Activated naive CD4-positive, alpha-beta T cell treated with anti-CD3 and anti-CD28 coated beads, Interleukin-2, amount 50 U/mL, for 24 hours (primary cell): Measurements from ENCODE around the gene ACTR3C.

Experiments
- H3K27ac Mint-ChIP-seq: one replicate; pipeline ENCODE4 v1.8.0; 2021; ENCODE audit warnings: mild to moderate bottlenecking, mixed read lengths
- H3K27me3 Mint-ChIP-seq: one replicate; pipeline ENCODE4 v1.8.0; 2021; ENCODE audit warnings: mixed read lengths
- H3K36me3 Mint-ChIP-seq: one replicate; pipeline ENCODE4 v1.8.0; 2021; ENCODE audit warnings: mixed read lengths
- H3K4me1 Mint-ChIP-seq: one replicate; pipeline ENCODE4 v1.8.0; 2021; ENCODE audit warnings: mixed read lengths
- H3K4me3 Mint-ChIP-seq: one replicate; pipeline ENCODE4 v1.8.0; 2021; ENCODE audit warnings: mild to moderate bottlenecking, mixed read lengths
- H3K9me3 Mint-ChIP-seq: one replicate; pipeline ENCODE4 v1.8.0; 2021; ENCODE audit warnings: mixed read lengths

Gene ACTR3C

DNA sequence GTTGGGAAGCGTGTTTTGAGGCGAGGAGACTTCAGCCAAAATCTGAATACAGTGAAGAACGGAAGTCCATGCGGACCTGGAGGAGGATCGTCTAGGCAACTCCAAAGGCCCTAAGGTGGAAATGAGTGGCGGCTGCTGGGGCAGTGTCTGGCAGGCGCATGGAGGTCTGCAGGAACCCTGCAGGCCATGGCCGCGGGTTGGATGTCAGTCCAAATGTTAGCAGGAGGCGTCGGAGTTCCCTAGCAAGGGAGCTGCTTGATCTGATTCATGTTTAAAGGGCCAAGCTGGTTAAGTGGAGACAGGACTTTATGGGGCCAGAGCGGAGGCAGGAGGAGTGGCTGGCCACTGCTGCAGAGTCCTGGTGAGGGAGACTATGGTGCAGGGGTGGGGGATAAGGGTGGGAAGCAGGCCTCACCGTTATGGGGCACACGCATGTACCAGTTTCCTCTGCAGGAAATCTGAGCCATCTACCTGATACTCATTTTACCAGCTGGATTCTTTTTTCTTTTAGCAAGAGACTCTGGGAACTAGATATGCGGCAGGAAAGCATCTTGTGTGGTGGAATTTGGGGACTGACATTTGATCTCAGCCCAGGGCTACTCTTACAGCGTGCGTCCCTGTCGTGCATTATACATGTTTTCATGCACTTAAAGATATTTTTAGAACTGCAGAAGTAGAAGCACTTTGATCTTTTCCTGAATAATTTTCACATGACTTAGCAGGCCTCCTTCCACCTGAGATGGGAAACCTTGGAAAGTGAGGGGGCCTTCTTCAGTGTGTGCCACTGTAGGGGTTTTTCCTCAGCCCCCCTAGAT lies 38.7 kb upstream of the ACTR3C start:
- Mint-ChIP-seq H3K9me3 (no peaks in the 10 kb centered on the region), H3K4me1 (peaks cover 58% of the 10 kb centered on the region), H3K4me3 (no peak overlapping the region), H3K27ac (no peak overlapping the region), H3K27me3 (no peaks in the 10 kb centered on the region), H3K36me3 (no peaks in the 10 kb centered on the region)

DNA sequence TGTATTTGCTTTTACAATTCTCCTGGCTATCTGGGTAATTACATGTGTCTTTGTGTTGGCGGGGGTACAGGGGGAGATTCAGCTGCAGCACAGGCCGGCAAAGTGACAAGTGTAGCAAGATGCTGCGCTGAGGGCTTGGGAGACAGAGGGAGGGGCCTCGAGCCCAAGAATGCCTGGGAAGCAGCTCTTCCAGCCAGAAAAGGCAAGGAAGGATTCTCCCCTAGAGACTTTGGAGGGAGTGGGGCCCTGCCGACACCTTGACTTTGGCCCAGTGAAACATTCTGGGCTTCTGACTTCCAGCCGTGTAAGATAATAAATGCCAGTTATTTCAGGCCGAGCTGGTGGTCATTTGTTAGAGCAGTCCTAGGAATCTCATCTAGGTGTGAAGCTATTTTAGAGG lies 38.1 kb upstream of the ACTR3C start:
- H3K9me3 Mint-ChIP-seq = no peaks in the 10 kb centered on the region
- no peak overlapping the region for H3K4me3 Mint-ChIP-seq
- H3K27me3 Mint-ChIP-seq = no peaks in the 10 kb centered on the region
- no peak overlapping the region for H3K27ac Mint-ChIP-seq
- peaks cover 59% of the 10 kb centered on the region for H3K4me1 Mint-ChIP-seq
- H3K36me3 Mint-ChIP-seq = no peaks in the 10 kb centered on the region

DNA sequence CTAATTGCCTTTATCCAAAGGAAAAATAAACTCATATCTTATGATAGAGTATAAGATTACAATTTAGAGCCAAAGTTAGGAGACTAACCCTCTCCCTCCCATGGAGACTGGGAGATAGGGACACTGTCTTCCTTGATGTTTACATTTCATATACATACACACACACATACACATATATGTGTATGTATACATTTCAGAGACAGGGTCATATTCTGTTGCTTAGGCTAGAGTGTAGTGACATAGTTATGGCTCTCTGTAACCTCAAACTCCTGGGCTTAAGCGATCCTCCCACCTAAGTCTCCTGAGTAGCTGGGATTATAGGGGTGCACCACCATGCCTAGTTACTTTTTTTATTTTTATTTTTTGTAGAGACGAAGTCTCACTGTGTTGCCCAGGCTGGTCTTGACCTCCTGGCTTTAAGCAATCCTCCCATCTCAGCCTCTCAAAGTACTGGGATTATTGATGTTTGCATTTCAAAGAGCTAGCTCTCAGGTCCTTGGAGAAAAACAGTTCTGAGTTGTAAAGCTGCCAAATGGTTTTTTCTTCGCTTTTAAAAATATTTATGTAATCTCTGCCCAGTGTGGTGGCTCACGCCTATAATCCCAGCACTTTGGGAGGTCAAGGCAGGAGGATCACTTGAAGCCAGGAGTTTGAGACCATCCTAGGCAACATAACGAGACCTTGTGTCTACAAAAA lies 37.2 kb upstream of the ACTR3C start:
- Mint-ChIP-seq H3K4me3 (peak overlapping the region; percentile 20), H3K36me3 (no peaks in the 10 kb centered on the region), H3K4me1 (peaks cover 58% of the 10 kb centered on the region), H3K27ac (peak overlapping the region; percentile 94), H3K27me3 (no peaks in the 10 kb centered on the region), H3K9me3 (no peaks in the 10 kb centered on the region)

DNA sequence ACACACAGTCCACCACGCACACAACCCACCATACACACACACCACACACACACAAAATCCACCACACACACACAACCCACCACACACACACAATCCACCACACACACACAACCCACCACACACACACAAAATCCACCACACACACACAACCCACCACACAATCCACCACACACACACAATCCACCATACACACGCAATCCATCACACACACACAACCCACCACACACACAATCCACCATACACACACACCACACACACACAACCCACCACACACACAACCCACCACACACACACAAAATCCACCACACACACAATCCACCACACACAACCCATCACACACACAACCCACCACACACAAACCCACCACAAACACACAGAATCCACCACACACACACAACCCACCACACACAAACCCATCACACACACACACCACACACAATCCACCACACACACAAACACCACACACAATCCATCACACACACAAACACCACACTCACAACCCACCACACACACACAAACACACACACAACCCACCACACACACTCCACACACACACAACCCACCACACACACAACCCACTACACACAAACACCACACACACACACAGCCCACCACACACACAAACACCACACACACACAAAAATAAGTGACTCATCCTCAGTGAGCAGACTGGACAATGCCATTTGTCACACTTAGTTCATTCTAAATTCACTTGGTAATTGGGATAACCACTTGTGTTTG lies 36.4 kb upstream of the ACTR3C start:
- Mint-ChIP-seq H3K36me3 (no peaks in the 10 kb centered on the region), H3K27ac (peak overlapping the region; percentile 94), H3K27me3 (no peaks in the 10 kb centered on the region), H3K9me3 (no peaks in the 10 kb centered on the region), H3K4me1 (peaks cover 56% of the 10 kb centered on the region), H3K4me3 (peak overlapping the region; percentile 20)

DNA sequence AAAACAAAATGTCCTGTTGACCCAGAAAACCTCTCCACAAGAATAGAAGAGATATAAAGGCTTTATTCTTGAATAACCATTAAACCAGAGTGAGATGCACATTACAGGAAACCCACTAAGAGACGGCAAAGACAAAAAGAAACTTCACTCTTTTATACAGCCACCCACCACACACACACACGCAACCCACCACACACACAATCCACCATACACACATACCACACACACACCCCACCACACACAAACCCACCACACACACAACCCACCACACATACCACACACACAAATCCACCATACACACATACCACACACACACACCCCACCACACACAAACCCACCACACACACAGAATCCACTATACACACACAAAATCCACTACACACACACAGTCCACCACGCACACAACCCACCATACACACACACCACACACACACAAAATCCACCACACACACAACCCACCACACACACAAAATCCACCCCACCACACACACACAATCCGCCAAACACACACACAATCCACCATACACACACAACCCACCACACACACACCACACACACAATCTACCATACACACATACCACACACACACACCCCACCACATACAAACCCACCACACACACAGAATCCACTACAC lies 35.8 kb upstream of the ACTR3C start:
- Mint-ChIP-seq H3K9me3 (no peaks in the 10 kb centered on the region), H3K4me3 (no peak overlapping the region), H3K4me1 (peaks cover 52% of the 10 kb centered on the region), H3K27me3 (no peaks in the 10 kb centered on the region), H3K36me3 (no peaks in the 10 kb centered on the region), H3K27ac (peak overlapping the region; percentile 66)

DNA sequence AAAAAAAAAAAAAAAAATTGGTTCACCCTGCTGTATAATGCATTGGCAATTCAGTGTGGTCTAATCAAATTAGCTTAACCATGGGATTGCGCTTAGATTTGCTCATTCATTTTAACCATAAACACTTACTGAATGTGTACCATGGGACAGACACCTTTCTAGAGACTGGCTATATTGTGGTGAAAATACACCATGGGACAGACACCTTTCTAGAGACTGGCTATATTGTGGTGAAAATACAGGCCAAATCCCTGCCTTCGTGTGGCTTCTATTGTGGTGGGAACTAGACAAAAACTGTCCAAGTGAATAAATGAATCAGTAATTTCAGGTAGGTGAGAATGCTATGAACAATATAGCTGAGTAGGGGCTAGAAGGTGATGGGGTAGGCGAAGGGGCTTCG lies 35.1 kb upstream of the ACTR3C start:
- peak overlapping the region; percentile 14 for H3K27ac Mint-ChIP-seq
- H3K9me3 Mint-ChIP-seq = no peaks in the 10 kb centered on the region
- H3K27me3 Mint-ChIP-seq = no peaks in the 10 kb centered on the region
- no peaks in the 10 kb centered on the region for H3K36me3 Mint-ChIP-seq
- no peak overlapping the region for H3K4me3 Mint-ChIP-seq
- peaks cover 47% of the 10 kb centered on the region for H3K4me1 Mint-ChIP-seq

DNA sequence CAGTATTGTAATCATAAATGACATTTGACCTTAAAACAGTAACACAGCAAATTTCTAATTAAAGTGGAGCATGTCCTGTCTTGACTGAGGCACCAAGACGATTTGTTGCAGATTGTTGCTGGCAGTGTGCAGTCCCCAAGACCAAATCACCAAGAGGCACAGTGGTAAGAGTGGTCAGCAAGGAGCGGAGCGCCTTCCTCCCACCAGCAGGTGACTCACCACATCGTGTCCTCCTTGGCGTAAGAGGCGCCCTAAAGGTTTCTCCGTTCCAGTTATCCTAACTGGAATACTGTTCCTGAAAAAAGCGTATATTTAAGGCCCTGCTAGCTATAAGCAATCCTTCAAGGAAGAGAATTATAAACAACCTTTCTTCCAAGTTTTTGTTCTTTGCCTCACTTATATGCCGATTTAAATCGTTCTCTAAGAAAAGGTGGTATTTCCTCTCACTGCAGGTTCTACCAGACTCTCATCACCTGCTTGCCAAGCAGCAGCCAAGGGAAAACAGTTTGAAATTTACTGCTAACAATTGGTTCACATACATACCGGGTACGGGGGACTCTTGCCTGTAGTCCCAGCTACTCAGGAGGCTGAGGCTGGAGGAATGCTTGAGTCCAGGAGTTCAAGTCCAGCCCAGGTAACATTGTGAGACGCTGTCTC lies 34.6 kb upstream of the ACTR3C start:
- H3K27me3 Mint-ChIP-seq = no peaks in the 10 kb centered on the region
- H3K4me1 Mint-ChIP-seq = peaks cover 47% of the 10 kb centered on the region
- H3K36me3 Mint-ChIP-seq = no peaks in the 10 kb centered on the region
- peak overlapping the region; percentile 77 for H3K4me3 Mint-ChIP-seq
- no peaks in the 10 kb centered on the region for H3K9me3 Mint-ChIP-seq
- peak overlapping the region; percentile 92 for H3K27ac Mint-ChIP-seq

DNA sequence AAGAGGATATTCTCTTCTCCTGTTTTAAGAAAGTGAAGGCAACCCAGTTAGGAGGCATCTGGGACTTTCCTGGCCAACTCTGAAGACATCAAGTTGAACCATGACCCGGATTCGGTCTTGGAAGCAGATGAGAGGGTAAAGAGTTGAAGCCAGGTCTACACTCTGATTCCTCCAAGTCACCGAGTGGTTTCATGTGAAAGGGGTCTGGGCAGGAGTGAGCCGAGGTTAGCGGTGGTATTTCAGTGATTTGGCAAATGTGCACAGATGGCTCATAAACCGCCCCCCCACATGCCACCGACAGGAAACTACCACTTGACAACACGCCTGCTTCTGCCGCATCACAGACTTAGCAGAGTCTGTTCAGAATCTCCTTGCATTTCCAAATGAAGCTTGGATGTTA lies 33.9 kb upstream of the ACTR3C start:
- H3K27me3 Mint-ChIP-seq = no peaks in the 10 kb centered on the region
- no peaks in the 10 kb centered on the region for H3K9me3 Mint-ChIP-seq
- peak overlapping the region; percentile 92 for H3K27ac Mint-ChIP-seq
- peaks cover 47% of the 10 kb centered on the region for H3K4me1 Mint-ChIP-seq
- no peaks in the 10 kb centered on the region for H3K36me3 Mint-ChIP-seq
- peak overlapping the region; percentile 77 for H3K4me3 Mint-ChIP-seq

DNA sequence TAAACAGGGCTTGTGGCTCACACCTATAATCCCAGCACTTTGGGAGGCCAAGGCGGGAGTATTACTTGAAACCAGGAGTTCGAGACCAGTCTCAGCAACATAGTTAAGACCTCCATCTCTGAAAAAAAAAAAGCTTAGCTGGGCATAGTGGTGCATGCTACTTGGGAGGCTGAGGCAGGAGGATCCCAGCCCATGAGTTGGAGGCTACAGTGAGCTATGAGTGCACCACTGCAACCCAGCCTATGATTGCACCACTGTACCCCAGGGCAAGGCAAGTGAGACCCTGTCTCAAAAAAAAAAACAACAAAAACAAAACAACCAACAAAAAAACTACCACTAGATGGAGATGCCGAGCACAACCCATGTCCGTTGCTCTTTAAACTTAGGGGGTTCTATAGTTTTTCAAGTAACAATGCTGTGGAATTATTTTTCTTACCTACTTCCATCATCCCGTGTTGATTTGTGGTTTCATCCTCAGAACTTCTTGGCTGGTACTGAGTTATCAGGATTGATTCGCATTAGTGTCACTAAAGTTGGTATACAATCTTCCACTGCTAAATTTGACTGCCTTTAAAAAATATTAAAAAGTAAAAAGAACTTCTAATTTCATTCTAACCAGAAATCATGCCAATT lies 33.0 kb upstream of the ACTR3C start:
- Mint-ChIP-seq H3K9me3 (no peaks in the 10 kb centered on the region), H3K27me3 (no peaks in the 10 kb centered on the region), H3K27ac (peak overlapping the region; percentile 62), H3K4me1 (peaks cover 44% of the 10 kb centered on the region), H3K36me3 (no peaks in the 10 kb centered on the region), H3K4me3 (peak overlapping the region; percentile 44)

DNA sequence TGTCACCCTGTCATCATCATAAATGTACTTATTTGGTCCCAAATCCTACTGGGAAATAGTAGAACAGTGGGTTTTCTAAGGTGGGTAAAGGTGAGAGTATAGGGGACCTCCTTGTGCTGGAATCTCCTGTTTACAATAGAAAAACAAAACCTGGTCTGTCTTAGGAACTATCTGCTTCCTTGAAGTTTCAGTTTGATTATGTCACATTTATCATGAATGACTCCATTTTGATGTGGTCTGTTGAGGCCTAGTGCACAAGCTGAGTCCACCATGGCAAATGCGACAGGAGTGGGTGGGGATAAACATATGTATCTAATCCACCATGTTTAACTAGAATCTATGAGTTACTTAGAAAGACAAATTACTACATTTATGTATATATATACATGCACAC lies 32.3 kb upstream of the ACTR3C start:
- no peak overlapping the region for H3K27ac Mint-ChIP-seq
- H3K4me1 Mint-ChIP-seq = peaks cover 44% of the 10 kb centered on the region
- no peaks in the 10 kb centered on the region for H3K27me3 Mint-ChIP-seq
- H3K36me3 Mint-ChIP-seq = no peaks in the 10 kb centered on the region
- no peaks in the 10 kb centered on the region for H3K9me3 Mint-ChIP-seq
- H3K4me3 Mint-ChIP-seq = no peak overlapping the region

DNA sequence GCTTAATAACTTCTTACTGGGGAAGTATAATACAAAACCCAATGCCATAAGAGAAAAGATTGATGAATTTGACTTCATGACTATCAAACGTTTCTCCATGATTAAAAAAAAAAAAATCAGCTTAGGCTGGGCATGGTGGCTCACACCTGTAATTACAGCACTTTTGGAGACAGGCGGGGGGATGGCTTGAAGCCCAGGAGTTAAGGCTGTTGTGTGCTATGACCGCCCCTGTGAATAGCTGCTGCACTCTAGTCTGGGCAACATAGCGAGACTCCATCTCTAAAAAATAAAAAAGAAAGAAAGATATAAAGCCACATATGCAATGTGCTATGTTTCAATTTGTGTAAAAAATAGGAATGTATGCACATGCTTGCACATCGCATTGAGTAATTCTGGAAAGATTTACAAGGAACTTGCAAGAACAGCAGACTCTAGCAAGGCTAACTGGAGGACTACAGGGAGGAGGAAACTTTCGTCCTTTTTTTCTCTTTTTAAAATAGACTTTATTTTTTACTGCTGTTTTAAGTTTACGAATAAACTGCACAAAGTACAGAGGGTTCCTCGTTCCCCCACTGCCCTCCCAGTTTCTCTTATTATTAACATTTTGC lies 28.3 kb upstream of the ACTR3C start:
- H3K36me3 Mint-ChIP-seq = no peaks in the 10 kb centered on the region
- H3K9me3 Mint-ChIP-seq = no peaks in the 10 kb centered on the region
- H3K4me1 Mint-ChIP-seq = peaks cover 11% of the 10 kb centered on the region
- no peaks in the 10 kb centered on the region for H3K27me3 Mint-ChIP-seq
- no peak overlapping the region for H3K27ac Mint-ChIP-seq
- H3K4me3 Mint-ChIP-seq = no peak overlapping the region

DNA sequence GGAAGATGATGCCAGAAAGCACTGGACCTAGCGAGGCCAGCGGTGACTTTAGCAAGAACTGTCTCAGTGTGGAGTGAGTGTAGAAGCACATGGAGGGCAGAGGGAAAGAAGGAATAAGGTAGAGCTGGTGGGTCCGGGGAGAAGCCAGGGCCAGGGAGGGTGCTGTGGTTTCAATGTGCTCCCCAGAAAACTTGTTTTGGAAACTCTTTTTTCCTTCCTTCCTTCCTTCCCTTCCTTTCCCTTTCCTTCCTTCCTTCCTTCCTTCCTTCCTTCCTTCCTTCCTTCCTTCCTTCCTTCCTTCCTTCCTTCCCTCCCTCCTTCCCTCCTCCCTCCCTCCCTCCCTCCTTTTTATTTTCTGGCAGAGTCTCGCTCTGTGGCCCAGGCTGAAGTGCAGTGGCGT lies 23.6 kb upstream of the ACTR3C start:
- Mint-ChIP-seq H3K4me3 (no peak overlapping the region), H3K36me3 (no peaks in the 10 kb centered on the region), H3K9me3 (no peaks in the 10 kb centered on the region), H3K27ac (no peak overlapping the region), H3K4me1 (peaks cover 3% of the 10 kb centered on the region), H3K27me3 (peaks cover 13% of the 10 kb centered on the region)

DNA sequence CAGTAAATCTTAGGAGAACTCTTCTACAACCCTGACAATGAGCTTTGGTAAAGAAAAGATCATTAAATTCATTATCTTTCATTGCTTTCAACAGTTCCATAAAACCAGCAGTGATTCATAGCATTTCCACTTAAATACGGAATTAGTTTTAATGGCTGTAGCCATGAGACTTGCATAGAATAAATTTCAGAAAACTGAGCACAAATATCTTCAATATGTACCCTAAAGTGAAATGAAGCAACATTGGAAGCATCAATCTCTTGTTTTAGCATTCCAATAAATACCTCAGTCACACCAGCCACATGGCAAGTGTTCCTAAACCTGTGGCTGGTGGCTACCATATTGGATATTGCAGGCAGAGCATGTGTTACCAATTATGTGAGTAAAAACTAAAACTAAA lies 21.7 kb upstream of the ACTR3C start:
- Mint-ChIP-seq H3K4me1 (peaks cover 10% of the 10 kb centered on the region), H3K27me3 (peaks cover 18% of the 10 kb centered on the region), H3K27ac (no peak overlapping the region), H3K4me3 (no peak overlapping the region), H3K36me3 (no peaks in the 10 kb centered on the region), H3K9me3 (no peaks in the 10 kb centered on the region)

DNA sequence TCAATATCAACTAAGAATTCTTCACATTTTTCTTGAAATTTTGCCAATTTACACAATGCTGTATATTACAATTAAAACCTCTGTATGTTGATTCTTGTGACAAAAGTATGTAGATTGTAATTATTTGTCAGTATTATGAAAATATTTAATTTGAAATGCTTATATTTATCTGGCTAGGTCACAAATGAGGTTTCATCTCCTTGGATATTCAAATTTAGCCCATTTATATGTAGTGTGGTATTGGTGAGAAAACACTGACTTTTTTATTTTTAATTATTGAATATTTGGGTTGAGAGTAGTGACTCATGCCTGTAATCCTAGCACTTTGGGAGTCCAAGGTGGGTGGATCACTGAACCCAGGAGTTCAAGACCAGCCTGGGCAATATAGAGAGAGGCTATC lies 21.0 kb upstream of the ACTR3C start:
- H3K27ac Mint-ChIP-seq = no peak overlapping the region
- H3K36me3 Mint-ChIP-seq = no peaks in the 10 kb centered on the region
- H3K4me1 Mint-ChIP-seq = peaks cover 13% of the 10 kb centered on the region
- no peak overlapping the region for H3K4me3 Mint-ChIP-seq
- peaks cover 21% of the 10 kb centered on the region for H3K27me3 Mint-ChIP-seq
- no peaks in the 10 kb centered on the region for H3K9me3 Mint-ChIP-seq
